HG03521 (cell line): ENCODE results near the gene GABARAPL2.
"Not testable (repeated sequence)": the region's sequence is repeated elsewhere in the genome, so short reads cannot be mapped to it uniquely, and the experiment has no call there.

ENCODE experiments used
- ATAC-seq: cut with Tn5 transposase; IDR thresholded peaks from one replicate; pipeline ENCODE4 v1.9.1; 2021; ENCODE audit warnings: mild to moderate bottlenecking, moderate library complexity; ENCODE audit not compliant: unreplicated experiment

The GABARAPL2 gene

GRCh38 chr16:75566040-75566757 is at the start of gene GABARAPL2:
Gene GABARAPL2, plus strand, starts transcription at chr16:75566379. Its CDS starts 108 bp downstream, at chr16:75566487.
- ATAC-seq: peak; percentile 72

- ATAC-seq: no peak
Observed at GRCh38 chr16:75519175-75519574, 47.0 kb upstream of the GABARAPL2 start.

GRCh38 chr16:75526032-75526790 is 40.0 kb upstream of the GABARAPL2 start:
- no peak for ATAC-seq

GRCh38 chr16:75527825-75528299 is 38.3 kb upstream of the GABARAPL2 start:
- ATAC-seq: no peak

GRCh38 chr16:75529056-75529905 is 36.9 kb upstream of the GABARAPL2 start:
- no peak for ATAC-seq

GRCh38 chr16:75529959-75530358 is 36.2 kb upstream of the GABARAPL2 start:
- ATAC-seq: no peak

- ATAC-seq: no peak
Observed at GRCh38 chr16:75532142-75532765, 33.9 kb upstream of the GABARAPL2 start.

GRCh38 chr16:75532791-75533190 is 33.4 kb upstream of the GABARAPL2 start:
- no peak for ATAC-seq

GRCh38 chr16:75534560-75535205 is 31.5 kb upstream of the GABARAPL2 start:
- ATAC-seq: no peak

- no peak for ATAC-seq
Observed at GRCh38 chr16:75535211-75535843, 30.9 kb upstream of the GABARAPL2 start.

GRCh38 chr16:75535901-75536300 is 30.3 kb upstream of the GABARAPL2 start, which contains the start of gene CHST5:
Gene CHST5, minus strand, starts transcription at chr16:75536108. Its CDS starts 5,724 bp downstream, at chr16:75530384.
- no peak for ATAC-seq

GRCh38 chr16:75537776-75538175 is 28.4 kb upstream of the GABARAPL2 start:
- ATAC-seq: no peak

- not testable (repeated sequence) for ATAC-seq
Observed at GRCh38 chr16:75538882-75539565, 27.2 kb upstream of the GABARAPL2 start.

- ATAC-seq: no peak
Observed at GRCh38 chr16:75541236-75541635, 24.9 kb upstream of the GABARAPL2 start.

GRCh38 chr16:75542462-75542861 is 23.7 kb upstream of the GABARAPL2 start:
- not testable (repeated sequence) for ATAC-seq

GRCh38 chr16:75545879-75546278 is 20.3 kb upstream of the GABARAPL2 start:
- not testable (repeated sequence) for ATAC-seq

- no peak for ATAC-seq
Observed at GRCh38 chr16:75546293-75546692, 19.9 kb upstream of the GABARAPL2 start.

GRCh38 chr16:75548456-75548855 is 17.7 kb upstream of the GABARAPL2 start:
- ATAC-seq: not testable (repeated sequence)

- no peak for ATAC-seq
Observed at GRCh38 chr16:75550211-75550662, 15.9 kb upstream of the GABARAPL2 start.
